NCI-H2107 treated with DMSO at 0.1 percent for 48 hours (cell line): ENCODE measurements around the gene N4BP2.

Experiments used
- DNase-seq: peaks from one replicate; lab custom pipeline; 2025; ENCODE audit not compliant: unreplicated experiment; lab: John Stamatoyannopoulos, UW

The N4BP2 gene

DNA sequence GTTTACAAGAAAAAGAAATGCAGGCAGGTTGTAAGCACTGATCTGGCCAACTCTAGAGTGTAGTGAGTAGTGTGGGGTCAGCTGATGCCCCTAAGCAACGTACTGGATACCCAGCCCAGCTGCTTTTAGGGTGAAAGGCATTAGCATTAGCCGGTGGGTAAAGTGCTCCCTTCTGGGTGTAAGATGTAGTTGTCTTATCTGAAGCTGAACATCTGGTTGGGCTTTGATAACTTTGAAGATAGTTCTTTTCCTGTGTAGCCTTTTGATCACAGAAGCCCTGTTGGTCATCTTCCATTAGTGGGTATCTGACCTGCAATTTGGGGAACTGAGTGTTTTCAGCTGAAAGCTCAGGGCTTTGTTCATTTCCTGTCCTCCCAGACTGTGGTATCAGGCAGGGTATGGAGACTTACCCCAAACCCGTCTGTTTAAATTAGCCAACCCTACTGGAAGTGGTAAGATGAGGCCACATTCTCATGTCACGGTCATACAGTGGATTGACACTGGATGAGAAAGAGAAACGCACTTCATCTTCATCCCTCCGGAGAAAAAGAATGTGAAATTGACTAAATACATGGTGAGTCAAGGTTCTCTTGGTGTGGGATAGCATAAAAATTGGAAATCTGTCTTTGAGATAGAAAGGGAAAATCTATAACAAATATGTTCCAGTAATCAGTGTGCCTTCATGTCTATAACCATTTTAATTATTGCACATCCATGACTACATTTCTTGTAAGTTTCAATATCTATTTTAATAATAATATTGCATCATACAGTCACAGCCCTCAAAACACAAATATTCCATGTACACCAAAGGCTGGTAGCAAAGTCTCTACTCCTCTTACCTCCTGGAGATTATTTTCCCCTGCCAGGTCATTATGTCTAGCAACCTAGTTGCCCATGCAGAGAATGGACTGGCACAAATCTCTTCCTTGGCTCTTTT, 148.9 kb downstream of the N4BP2 start:
- no peak for DNase-seq

DNA sequence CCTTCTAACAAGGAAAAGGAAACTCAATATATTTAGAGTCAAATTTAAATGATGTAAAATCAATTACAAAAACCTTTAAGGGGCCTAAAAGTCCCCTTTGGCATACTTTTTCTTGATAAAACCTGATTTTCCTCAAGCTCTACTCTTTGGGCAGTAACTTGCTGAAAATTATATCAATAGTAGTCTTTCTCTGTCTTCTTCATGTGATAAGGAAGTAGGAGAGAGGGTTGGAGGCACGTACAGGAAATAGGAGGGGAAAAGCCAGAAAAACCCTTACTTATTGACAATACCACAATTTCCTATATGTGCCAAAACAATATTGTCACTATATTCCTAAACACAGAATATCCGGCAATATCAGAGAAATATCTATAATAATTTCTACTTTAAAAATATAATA, 149.8 kb downstream of the N4BP2 start:
- DNase-seq, result no peak
